COR-L47 (cell line): ENCODE data around the gene GOT2.
"Not testable (repeated sequence)": the region's sequence is repeated elsewhere in the genome, so short reads cannot be mapped to it uniquely, and the experiment has no call there.

ENCODE experiments used
- DNase-seq: peaks from one replicate; lab custom pipeline; 2025; lab: John Stamatoyannopoulos, UW

GOT2 gene

GRCh38 chr16:58733671-58734458 lies at the start of gene GOT2:
TSS of gene GOT2 (minus strand) at chr16:58734316. CDS start at chr16:58734228, 88 bp downstream.
- peak; percentile 65 for DNase-seq

GRCh38 chr16:58779291-58779690 lies 45.2 kb upstream of the GOT2 start:
- DNase-seq, result not testable (repeated sequence)

GRCh38 chr16:58773870-58774269 lies 39.8 kb upstream of the GOT2 start:
- no peak for DNase-seq

GRCh38 chr16:58768145-58768544 lies 34.0 kb upstream of the GOT2 start:
- no peak for DNase-seq

- no peak for DNase-seq
Measured at GRCh38 chr16:58767581-58767980, 33.5 kb upstream of the GOT2 start.

GRCh38 chr16:58756650-58757332 lies 22.7 kb upstream of the GOT2 start:
- no peak for DNase-seq

- peak; percentile 69 for DNase-seq
Measured at GRCh38 chr16:58755989-58756649, 22.0 kb upstream of the GOT2 start.

DNA sequence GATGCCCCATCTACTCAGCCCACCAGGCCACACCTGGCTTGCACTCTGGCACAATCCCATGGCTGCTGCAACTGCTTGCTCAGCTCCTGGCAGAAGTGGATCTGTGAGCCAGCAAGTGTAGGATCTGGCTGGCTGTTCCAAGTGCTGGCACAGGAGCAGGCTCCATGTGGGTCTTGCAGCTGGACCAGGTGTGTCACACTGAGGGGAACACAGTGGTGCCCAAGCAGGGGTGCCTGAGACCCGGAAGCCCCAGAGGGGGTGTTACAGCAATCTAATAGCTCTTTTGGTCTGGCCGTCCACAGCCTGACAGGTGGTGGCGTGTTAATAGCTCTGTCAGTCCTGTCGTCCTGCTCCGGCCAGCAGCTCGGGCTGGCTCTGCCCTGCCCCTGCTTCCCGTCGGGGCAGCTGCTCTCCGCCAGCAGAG lies 19.6 kb upstream of the GOT2 start:
- no peak for DNase-seq

- DNase-seq, result no peak
Measured at GRCh38 chr16:58744497-58744896, 10.4 kb upstream of the GOT2 start.

GRCh38 chr16:58741976-58742375 lies 7.9 kb upstream of the GOT2 start:
- DNase-seq, result no peak

DNA sequence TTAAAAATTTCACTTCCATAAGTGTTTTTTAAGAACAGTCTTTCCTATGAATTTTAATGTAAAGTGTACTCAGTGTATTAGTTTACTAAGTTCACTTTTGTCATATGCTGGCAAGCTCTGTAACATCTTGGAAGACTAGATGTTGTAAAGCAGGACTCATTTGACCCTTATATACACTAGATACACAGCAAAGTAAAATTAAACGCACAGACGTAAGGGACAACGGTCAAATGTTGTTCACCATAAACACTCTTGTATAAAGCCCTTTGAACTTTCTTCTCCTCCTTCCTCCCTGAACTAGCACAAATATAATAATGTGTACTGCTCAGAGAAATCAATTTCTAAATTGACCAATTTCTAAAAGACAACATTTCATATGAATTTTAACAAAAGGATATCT lies 7.0 kb upstream of the GOT2 start:
- DNase-seq, result no peak

GRCh38 chr16:58738672-58739296 lies 4.7 kb upstream of the GOT2 start:
- no peak for DNase-seq

DNA sequence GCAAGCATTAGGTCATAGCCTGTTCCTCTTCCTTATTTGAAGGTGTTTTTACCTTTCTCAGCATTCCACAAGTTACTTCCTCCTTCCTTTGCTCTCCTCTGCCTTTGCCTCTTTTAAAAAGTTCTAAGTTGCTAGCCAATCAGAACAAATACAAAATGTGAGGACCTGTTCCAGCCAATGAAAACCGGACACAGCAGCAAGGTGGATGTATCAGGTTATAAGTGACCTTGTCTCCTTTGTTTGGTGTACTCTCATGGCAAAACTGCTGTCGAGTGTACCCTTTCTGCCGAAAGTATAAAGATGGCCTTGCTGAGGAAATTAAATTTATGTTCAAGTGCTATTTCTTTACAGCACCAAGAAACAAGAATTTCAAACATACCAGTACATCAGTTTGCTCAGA lies 2.2 kb upstream of the GOT2 start:
- not testable (repeated sequence) for DNase-seq

GRCh38 chr16:58734459-58734787 lies 307 bp upstream of the GOT2 start:
- DNase-seq, result no peak

DNA sequence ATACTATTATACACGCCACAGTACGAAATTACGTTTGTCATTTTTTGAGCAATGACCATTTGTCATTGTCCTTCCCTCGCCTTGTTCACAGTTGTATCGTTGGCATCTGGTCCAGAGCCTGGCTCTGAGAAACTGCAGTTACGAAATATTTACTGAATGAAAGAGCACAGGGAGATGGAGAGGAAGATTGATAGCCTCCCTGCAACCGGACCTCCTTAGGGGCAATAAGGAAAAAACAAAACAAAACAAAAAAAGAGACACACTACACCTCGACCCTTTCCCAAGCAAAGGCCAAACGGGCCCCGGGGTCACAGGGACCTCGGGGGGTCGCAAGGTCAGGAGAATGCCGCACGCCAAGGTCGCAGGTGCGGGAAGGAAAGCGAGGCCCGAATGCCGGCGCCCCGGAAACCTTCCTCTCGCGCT lies 857 bp downstream of the GOT2 start:
- DNase-seq, result no peak

- DNase-seq, result no peak
Measured at GRCh38 chr16:58732545-58733247, 1.4 kb downstream of the GOT2 start.

- DNase-seq, result no peak
Measured at GRCh38 chr16:58730724-58731370, 3.3 kb downstream of the GOT2 start.

DNA sequence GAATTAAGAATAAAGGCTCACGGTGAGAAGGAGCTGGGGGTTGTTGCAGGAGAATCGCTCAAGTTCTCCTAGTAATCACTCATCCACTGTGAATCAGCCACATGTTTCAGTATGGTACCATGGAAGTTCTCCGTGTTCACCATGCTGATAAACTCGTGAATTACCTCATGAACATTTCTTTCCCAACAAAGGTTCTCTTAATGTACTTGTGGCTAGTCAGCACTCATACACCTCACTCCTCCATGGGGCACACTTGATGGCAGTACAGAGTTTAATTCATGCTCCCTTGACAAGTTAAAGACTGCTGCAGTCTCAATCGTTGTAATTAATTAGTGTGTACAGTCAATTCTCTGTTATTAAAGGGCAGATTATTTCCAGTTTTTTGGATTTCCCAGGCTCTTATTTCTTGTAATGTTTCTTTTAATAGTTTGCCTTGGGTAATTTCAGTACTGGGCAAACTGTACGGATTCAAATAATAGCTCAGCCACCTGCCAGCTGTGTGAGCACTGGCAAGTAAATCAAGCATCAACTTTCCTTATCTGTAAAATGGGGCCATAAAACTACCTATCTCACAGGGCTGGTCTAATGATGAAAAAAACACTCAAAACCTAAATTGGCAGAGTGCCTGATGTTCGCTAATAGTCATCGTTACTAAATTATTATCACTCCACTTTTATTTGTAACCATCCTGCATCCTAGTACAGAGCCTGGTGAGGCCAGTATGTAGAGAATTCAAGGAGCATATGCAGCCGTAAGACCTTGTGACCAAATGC lies 6.1 kb downstream of the GOT2 start:
- DNase-seq, result no peak

- no peak for DNase-seq
Measured at GRCh38 chr16:58727028-58727781, 6.9 kb downstream of the GOT2 start.

DNA sequence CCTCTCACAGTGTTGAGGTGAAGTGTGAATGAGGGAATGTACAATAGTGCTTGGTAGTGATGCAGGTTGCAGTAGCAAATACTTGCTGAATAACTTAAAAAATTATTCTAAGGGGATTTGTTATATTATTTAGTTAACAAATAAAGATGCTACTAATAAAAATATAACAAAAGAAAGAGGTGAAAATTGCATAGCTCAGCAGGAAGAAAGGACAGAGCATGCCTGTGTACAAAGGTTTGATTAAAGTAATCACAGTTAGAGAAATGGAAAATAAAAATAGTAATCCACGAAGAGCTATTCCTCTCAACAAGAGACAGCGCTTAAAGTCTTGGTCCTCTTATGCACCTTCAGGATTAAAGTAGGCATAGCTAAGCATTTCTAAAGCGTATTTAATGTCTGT lies 11.0 kb downstream of the GOT2 start:
- no peak for DNase-seq
